Stimulated activated CD4-positive, alpha-beta T cell treated with anti-CD3 and anti-CD28 coated beads, Interleukin-4, amount 100 ng/mL, for 24 hours (primary cell): ENCODE results near the gene HLA-DRB5.
"Not testable (repeated sequence)": the region's sequence is repeated elsewhere in the genome, so short reads cannot be mapped to it uniquely, and the experiment has no call there.

Experiments used
- DNase-seq: peaks from one replicate; pipeline ENCODE4 v3.0.0-alpha.2; 2020

The HLA-DRB5 gene

DNA sequence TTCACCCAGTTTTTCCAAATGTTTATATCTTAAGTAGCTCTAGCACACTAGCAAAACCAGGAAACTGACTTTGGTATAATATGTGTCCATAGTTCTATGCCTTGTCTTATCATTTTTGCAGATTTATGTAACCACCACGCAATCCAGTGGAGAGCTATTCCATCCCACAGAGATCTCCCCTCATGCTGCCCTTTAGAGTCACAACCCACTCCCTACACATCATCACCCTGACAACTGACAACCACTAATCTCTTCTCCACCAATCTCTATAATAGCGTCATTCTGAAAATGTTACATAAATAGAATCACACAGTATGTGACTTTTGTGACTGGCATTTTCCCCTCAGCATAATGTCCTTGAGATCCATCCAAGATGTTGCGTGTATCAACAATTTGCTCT lies 29.1 kb downstream of the HLA-DRB5 start:
- no peak for DNase-seq

DNA sequence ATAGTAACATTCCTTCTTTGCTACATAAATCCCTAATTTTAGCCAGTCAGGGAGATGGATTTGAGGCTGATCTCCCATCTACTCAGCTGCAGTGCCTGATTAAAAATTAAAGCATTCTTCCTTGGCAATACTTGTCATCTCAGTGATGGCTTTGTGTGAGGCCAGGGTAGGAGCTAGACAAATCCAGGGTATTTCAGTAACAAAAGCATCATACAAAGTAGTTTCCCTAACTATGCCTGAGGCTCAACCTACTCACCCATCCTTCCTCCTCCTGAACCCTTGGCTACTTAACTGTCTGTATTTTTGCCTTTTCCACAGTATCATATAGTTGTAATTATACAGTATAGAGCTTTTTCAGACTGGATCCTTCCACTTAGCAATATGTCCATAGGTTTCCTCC lies 37.7 kb downstream of the HLA-DRB5 start:
- no peak for DNase-seq

DNA sequence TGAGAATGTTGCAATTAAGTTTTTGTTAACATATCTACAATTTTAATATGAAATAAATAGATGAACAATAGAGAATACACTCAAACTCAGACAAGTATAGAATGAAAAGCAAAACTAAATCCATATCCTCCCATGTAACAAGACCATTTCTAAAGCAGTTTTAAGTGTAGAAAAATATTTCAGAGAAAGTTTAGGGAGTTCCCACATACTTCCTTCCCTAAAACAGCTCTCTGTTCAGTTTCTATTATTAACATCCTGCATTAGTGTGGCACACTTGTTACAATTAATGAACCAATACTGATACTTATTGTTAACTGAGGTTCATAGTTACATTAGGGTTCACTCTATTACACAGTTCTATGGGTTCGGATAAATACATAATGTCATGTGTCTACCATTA lies 38.4 kb downstream of the HLA-DRB5 start:
- DNase-seq: no peak

DNA sequence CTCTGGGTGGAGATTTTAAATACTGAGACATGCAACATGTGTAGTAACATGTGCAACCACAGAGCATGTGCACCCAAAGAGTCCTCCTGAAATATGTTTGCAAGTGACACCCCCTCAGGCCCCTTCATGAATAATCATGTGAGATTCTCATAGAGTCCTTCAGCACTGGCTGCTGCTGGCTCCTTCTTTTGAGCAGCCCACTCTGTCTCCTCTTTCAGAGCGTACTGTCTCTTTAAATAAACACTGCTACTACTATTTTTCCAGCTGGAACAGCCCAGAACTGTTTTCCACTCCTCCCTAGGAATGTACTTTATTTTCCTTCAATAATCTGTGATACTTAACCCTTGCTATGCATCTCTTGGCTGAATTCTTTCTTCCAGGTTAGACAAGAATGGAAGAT lies 42.0 kb downstream of the HLA-DRB5 start:
- no peak for DNase-seq

DNA sequence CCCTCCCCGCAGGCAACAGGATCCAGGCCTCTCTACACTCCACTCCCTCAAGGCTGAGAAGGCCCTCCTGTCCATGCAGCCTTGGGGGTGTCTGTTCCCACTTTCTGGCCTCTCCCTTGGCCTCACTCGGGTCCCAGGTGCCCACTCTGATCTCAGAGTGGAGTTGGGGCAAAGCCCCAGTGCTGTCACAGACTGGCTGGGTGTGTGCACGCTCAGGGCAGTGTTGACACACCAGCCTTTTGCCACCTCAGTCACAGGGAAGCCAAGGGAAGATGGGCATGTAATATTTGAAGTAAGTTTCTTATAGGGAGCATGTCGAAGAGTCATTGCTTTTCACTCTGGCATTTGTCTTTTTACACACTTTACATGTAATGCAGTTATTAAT lies 45.5 kb downstream of the HLA-DRB5 start:
- DNase-seq: no peak

DNA sequence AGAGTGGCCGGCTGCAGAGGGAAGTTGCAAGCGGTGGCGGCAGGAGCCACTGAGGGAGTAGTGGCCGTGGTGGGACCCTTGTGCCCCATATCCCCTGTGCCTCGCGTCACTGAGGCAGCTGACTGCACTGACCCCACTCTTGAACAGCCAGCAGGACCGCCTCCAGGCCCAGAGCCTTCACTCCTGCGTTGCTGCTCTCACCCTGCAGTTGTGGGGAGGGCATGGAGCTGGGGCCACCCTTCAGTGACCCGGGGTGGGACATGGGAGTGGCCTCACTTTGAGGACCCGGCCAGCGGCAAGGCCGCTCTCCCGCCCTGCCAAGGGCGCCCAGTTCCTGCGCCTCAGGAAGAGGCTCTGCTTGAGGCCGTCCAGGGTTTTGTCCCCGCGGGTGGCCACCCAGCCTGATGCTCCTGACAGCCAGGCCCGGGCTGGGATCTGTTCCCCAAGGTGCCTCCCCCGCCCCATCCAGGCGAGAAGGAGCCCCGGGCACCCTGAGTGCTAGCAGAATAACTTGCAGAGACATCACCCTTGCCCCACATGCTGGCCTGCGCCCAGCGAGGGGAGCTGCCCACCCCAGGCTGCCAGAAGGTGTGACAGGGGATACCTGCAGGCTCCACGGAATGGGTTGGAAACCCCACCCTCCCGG lies 46.0 kb downstream of the HLA-DRB5 start:
- no peak for DNase-seq

DNA sequence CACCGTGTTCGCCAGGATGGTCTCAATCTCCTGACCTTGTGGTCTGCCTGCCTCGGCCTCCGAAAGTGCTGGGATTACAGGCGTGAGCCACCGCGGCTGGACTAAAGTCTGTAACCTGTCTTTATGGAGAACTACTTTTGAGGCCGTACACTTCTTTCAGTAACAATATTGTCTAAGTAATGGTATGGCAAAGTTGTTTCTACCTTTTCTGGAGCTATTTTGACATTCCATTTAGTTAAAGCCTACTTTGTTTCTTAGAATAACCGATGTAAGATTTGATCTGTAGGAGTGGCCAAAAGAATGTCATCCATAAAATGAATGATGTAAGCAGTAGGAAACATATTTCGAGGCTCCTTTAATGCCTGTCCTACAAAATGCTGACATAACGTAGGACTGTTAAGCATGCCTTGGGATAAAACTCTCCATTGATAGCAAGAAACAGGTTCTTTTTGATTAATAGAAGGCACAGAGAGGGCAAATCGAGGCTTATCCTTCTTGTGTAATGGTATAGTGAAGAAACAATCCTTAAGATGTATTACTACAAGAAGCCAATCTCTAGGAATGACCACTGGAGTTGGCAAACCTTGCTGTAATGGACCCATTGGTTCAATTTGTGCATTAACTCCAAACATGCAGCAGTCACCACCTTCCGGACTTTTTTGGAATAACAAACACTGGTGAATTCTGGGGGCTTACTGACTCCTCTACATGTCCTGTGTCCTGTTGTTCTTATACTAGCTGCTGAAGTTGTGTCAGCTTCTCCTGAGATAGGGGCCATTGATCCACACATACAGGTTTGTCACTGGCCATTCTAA lies 54.5 kb downstream of the HLA-DRB5 start:
- DNase-seq: no peak

DNA sequence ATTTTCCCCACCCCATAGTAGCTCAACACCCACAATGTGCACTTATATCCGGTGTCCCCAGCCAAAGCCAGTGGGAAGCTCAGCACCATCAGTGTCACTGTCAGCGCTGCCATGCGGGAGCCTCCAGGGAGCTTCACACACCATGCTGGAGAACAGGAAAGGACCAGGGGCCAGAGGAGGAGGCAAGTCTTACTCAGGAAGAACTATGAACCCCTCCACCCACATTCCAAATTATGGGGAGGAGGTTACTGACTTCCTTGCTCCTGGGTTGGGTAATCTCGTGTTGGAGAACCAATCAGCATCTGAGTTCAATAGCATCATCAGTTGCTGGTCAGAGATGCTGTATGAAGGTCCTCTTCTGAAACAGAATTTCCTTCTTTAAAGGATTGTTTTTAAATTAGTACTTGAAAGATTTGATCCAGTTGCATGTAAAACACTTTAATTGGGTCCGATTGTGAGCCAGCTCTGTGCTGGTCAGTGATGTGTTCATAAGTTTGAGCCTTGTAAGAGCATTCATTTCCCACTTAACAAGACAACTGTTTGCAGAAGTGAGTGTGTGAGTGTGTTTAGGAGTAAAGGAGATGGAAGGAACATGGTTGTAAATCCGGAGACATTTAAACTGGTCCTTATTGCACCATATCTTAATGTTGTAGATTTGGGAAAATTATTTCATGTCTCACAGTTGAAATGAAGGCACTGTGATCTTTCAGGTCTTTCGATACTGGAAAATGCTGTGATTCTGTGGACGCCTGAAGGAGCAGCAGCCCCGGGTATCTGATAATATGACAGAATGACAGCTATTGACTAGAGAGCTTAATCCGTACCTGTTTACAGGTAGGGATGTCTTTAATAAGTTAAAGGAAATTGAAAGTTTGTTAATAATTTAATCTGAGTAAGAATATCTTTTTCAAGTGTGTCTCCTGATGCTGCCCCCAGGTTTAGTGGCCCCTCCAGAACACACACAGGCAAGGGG lies 56.4 kb downstream of the HLA-DRB5 start:
- not testable (repeated sequence) for DNase-seq

DNA sequence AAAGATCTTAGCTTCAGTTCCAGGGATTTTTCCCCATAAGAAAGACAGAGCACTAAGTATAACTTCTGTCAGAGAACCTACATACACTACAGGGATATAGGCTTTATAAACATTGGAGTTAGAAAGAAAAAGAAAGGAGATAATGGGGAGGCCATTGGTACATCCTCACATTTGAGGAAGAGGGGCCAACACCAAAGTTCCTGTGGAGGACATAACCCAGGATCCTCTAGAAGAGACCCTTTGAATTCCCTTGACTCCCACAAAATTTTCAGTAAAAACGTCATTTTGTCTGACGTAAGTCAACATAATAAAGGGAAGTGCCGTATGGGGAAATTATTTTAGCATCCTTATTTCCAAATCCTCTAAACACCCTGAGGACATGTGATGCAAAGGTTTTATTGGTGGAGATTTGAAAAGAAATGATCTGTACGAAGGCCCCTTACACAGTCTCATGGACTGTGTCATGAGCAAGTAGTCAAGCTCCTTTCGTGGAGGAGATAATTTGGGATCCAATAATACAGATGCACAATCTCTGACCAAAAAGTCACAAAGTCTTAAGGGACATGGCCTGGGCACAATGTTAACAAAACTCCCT lies 57.2 kb downstream of the HLA-DRB5 start:
- DNase-seq: no peak

DNA sequence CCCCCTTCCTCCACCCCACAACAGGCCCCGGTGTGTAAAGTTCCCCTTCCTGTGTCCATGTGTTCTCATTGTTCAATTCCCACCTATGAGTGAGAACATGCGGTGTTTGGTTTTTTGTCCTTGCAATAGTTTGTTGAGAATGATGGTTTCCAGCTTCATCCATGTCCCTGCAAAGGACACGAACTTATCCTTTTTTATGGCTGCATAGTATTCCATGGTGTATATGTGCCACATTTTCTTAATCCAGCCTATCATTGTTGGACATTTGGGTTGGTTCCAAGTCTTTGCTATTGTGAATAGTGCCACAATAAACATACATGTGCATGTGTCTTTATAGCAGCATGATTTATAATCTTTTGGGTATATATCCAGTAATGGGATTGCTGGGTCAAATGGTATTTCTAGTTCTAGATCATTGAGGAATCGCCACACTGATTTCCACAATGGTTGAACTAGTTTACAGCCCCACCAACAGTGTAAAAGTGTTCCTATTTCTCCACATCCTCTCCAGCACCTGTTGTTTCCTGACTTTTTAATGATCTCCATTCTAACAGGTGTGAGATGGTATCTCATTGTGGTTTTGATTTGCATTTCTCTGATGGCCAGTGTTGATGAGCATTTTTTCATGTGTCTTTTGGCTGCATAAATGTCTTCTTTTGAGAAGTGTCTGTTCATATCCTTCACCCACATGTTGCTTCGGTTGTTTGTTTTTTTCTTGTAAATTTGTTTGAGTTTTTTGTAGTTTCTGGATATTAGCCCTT lies 62.2 kb downstream of the HLA-DRB5 start:
- DNase-seq: not testable (repeated sequence)
